Thyroid gland (tissue), 4 donors: ENCODE data around the gene ISL2.

Experiments used
- POLR2A ChIP-seq, 2 donors: fragments of 450-650 bp; IDR thresholded peaks; one replicate each; pipeline ENCODE4 v1.6.1; 2017; ENCODE audit warnings: antibody characterized with exemption in 2 of 2, mild to moderate bottlenecking in 2 of 2, moderate library complexity in 1 of 2
- TF ChIP-seq, protein P1 (sequence below), 6 experiments: fragments of 200-600 bp in 3 of 6; fragments of 450-650 bp in 3 of 6; sonication (generic) in 3 of 6; IDR thresholded peaks; one replicate each; pipeline ENCODE4 v1.5.1; 2016 to 2019; ENCODE audit warnings: antibody characterized with exemption in 6 of 6, mild to moderate bottlenecking in 2 of 6, inconsistent platforms in 1 of 6, moderate library complexity in 1 of 6

DNA sequence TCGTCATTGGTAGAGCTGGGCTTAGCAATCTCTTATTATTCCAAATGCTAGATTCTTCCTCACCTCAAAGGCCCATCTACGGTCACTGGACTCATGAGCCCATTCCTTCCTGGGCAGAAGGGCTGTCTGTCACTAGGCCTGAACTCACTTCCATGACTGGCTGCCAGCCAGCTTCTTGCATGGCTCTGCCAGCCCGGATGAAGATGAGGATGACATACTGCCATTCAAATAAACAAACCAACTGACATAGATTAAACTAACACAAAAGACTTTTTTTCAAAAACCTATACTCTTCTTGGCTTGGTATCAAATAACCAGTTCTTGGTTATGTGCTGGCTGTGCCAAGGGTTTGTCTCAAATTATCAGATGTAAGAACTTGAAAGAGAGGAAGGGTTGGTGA is 23.8 kb downstream of the ISL2 start:
- no peak for TF ChIP-seq POLR2A (IDR thresholded peaks at IDR 0.05)
- TF ChIP-seq, protein P1, sequence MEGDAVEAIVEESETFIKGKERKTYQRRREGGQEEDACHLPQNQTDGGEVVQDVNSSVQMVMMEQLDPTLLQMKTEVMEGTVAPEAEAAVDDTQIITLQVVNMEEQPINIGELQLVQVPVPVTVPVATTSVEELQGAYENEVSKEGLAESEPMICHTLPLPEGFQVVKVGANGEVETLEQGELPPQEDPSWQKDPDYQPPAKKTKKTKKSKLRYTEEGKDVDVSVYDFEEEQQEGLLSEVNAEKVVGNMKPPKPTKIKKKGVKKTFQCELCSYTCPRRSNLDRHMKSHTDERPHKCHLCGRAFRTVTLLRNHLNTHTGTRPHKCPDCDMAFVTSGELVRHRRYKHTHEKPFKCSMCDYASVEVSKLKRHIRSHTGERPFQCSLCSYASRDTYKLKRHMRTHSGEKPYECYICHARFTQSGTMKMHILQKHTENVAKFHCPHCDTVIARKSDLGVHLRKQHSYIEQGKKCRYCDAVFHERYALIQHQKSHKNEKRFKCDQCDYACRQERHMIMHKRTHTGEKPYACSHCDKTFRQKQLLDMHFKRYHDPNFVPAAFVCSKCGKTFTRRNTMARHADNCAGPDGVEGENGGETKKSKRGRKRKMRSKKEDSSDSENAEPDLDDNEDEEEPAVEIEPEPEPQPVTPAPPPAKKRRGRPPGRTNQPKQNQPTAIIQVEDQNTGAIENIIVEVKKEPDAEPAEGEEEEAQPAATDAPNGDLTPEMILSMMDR (IDR thresholded peaks at IDR 0.05) = no peak
